Measurements from ENCODE around the gene STX18.

- TF ChIP-seq, protein P1, sequence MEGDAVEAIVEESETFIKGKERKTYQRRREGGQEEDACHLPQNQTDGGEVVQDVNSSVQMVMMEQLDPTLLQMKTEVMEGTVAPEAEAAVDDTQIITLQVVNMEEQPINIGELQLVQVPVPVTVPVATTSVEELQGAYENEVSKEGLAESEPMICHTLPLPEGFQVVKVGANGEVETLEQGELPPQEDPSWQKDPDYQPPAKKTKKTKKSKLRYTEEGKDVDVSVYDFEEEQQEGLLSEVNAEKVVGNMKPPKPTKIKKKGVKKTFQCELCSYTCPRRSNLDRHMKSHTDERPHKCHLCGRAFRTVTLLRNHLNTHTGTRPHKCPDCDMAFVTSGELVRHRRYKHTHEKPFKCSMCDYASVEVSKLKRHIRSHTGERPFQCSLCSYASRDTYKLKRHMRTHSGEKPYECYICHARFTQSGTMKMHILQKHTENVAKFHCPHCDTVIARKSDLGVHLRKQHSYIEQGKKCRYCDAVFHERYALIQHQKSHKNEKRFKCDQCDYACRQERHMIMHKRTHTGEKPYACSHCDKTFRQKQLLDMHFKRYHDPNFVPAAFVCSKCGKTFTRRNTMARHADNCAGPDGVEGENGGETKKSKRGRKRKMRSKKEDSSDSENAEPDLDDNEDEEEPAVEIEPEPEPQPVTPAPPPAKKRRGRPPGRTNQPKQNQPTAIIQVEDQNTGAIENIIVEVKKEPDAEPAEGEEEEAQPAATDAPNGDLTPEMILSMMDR (conservative IDR thresholded peaks at IDR 0.05 in 1 of 2, IDR thresholded peaks at IDR 0.05 in 1 of 2; ENCODE audit: low read depth in 1 of 2, low read length in 2 of 2), result no peak
- TF ChIP-seq EZH2 (IDR thresholded peaks at IDR 0.05; ENCODE audit: low read length, missing control alignments), result no peak
Observed at GRCh38 chr4:4388836-4389575, 152.8 kb downstream of the STX18 start.
